HFF-Myc (cell line): ENCODE data around the gene STRA8.
"Not testable (repeated sequence)": the region's sequence is repeated elsewhere in the genome, so short reads cannot be mapped to it uniquely, and the experiment has no call there.

Experiments
- DNase-seq: peaks from one replicate; pipeline ENCODE4 v3.0.0-alpha.2; 2011; ENCODE audit warnings: low read depth; ENCODE audit errors: extremely low read depth
- H3K4me3 ChIP-seq: replicated peaks from 2 replicates; pipeline ENCODE4 v1.5.1; 2011; ENCODE audit warnings: low read depth, mild to moderate bottlenecking, control low read depth, low read length
- TF ChIP-seq, protein P1 (sequence below): IDR thresholded peaks from 2 replicates; pipeline ENCODE4 v1.5.1; 2012; ENCODE audit warnings: mild to moderate bottlenecking, low read depth, low read length, control low read depth; ENCODE audit errors: missing control alignments

STRA8 gene

GRCh38 chr7:135208102-135208793 is 25.4 kb upstream of the STRA8 start:
- H3K4me3 ChIP-seq: no peak overlapping the region
- no peak for DNase-seq
- TF ChIP-seq, protein P1, sequence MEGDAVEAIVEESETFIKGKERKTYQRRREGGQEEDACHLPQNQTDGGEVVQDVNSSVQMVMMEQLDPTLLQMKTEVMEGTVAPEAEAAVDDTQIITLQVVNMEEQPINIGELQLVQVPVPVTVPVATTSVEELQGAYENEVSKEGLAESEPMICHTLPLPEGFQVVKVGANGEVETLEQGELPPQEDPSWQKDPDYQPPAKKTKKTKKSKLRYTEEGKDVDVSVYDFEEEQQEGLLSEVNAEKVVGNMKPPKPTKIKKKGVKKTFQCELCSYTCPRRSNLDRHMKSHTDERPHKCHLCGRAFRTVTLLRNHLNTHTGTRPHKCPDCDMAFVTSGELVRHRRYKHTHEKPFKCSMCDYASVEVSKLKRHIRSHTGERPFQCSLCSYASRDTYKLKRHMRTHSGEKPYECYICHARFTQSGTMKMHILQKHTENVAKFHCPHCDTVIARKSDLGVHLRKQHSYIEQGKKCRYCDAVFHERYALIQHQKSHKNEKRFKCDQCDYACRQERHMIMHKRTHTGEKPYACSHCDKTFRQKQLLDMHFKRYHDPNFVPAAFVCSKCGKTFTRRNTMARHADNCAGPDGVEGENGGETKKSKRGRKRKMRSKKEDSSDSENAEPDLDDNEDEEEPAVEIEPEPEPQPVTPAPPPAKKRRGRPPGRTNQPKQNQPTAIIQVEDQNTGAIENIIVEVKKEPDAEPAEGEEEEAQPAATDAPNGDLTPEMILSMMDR: no peak

- TF ChIP-seq, protein P1: no peak
- DNase-seq: no peak
- H3K4me3 ChIP-seq: no peak overlapping the region
Measured at GRCh38 chr7:135209225-135209834, 24.3 kb upstream of the STRA8 start.

DNA sequence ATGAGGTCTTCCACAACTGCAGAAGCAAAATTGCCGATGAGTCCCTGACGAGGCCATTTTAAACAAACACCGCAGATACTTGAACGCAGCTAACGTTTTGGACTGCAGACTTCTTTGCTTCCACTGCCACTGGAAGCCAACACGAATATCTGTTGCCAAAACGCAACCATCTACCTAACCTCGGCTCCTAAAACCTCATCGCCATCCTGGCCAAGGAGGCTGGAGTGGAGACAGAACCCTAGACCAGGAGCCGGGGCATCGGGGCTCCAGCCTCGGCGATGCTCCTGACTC is 22.8 kb upstream of the STRA8 start:
- DNase-seq: no peak
- TF ChIP-seq, protein P1: no peak
- H3K4me3 ChIP-seq: peak overlapping the region; percentile 75

DNA sequence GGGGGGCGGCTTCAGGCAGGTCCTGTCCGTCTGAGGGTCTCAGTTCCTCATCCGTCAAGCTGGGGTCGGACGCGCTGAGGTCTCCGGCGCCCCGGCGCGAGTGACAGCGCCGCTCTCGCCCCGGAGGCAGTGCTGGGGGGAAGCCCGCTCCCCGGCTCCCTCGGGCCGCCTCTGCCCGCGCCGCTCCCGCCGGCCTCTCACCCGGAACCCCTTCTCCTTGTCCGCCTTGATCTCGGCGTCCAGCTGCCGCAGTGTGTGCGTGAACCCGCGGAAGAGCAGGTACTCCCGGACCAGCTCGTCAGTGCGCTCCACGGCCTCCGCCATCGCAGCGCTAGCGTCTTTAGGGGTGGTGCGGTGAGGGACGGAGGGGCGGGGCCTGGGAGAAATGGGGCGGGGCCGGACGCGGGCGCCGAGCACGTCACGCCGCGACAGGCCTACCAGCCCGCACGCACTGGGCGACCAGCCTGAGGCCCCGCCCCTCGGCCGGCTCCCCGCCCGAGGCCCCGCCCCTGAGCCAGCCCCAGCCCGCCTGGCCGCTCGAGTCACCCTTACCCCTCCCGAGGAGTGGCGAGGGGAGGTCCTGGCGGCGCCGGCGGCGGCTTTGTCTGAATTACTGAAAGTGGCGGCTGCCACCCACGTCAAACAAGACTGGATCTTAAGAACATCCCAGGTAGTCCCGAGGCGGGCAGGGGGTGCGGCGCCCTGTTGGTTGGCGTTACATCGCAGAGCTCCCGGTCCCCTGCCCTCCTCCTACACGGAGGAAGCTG is 22.3 kb upstream of the STRA8 start, which contains the start of gene WDR91:
WDR91 (minus strand) TSS at position 348 of the 767 bp plus-strand sequence; CDS start at position 324, 24 bp downstream.
- peak within 1 kb of the TSS; percentile 75 for H3K4me3 ChIP-seq
- DNase-seq: peak; percentile 35
- TF ChIP-seq, protein P1: no peak

DNA sequence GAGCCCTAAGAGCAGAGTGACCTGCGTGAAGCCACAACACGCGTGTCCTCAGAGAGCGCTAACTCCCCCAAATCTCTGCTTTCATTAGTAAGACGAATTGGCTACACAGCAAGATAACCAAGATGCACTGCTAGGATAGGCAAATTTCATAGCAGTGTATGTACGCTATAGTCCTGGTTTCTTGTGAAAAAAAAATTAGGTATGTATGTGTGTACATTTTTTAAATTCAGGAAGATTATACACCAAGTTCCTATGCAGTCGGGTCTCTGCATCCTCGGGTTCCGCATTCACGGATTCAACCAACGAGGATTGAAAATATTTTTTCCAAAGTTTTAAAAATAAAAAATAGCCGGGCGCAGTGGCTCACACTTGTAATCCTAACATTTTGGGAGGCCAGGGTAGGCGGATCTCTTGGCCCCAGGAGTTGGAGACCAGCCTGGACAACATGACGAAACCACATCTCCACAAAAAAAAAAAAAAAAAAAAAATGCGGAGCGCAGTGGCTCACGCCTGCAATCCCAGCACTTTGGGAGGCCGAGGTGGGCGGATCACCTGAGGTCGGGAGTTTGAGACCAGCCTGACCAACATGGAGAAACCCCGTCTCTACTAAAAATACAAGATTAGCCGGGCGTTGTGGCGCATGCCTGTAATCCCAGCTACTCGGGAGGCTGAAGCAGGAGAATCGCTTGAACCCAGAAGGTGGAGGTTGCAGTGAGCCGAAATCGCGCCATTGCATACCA is 21.5 kb upstream of the STRA8 start:
- H3K4me3 ChIP-seq: peak overlapping the region; percentile 75
- not testable (repeated sequence) for DNase-seq

GRCh38 chr7:135213831-135214230 is 19.8 kb upstream of the STRA8 start:
- no peak for DNase-seq
- no peak overlapping the region for H3K4me3 ChIP-seq
- TF ChIP-seq, protein P1: no peak
